HepG2 (cell line): ENCODE results near the gene PSMG1. TPM values are rescaled to one million over a fixed set of nuclear protein-coding genes. Genes with fewer than 3 reads are reported as not detected.

Experiments
- KLF6 ChIP-seq: IDR thresholded peaks from 2 replicates; pipeline ENCODE4 v1.8.0; 2016; ENCODE audit warnings: missing biosample characterization, missing genetic modification reagents
- MXD4 ChIP-seq: IDR thresholded peaks from 2 replicates; pipeline ENCODE4 v1.6.1; 2016; ENCODE audit warnings: mild to moderate bottlenecking, missing biosample characterization, missing genetic modification reagents
- NFIC ChIP-seq: IDR thresholded peaks from 2 replicates; pipeline ENCODE4 v1.6.1; 2012; ENCODE audit warnings: mild to moderate bottlenecking, low read length, inconsistent platforms
- POLR2A ChIP-seq, 2 experiments: IDR thresholded peaks; 2 replicates each; pipeline ENCODE4 v1.6.1; 2011; ENCODE audit warnings: low read depth in 2 of 2, low read length in 2 of 2, mild to moderate bottlenecking in 1 of 2, moderate library complexity in 1 of 2; ENCODE audit not compliant: insufficient read depth in 1 of 2
- PRDM10 ChIP-seq: sonication (generic); formaldehyde crosslinking; IDR thresholded peaks from 2 replicates; pipeline ENCODE4 v1.4.0; 2020; ENCODE audit warnings: low read depth, missing genetic modification reagents
- TOPORS ChIP-seq: sonication (generic); formaldehyde crosslinking; IDR thresholded peaks from 2 replicates; pipeline ENCODE4 v1.8.0; 2023; ENCODE audit warnings: mild to moderate bottlenecking, missing genetic modification reagents
- UBTF ChIP-seq: sonication (generic); formaldehyde crosslinking; IDR thresholded peaks from 2 replicates; pipeline ENCODE4 v1.4.0; 2020; ENCODE audit warnings: mild to moderate bottlenecking, missing genetic modification reagents
- ZEB1 ChIP-seq: IDR thresholded peaks from 2 replicates; pipeline ENCODE4 v1.6.1; 2012; ENCODE audit warnings: mild to moderate bottlenecking, low read depth, inconsistent platforms; ENCODE audit not compliant: insufficient replicate concordance
- ZFP82 ChIP-seq: sonication (generic); formaldehyde crosslinking; IDR thresholded peaks from 2 replicates; pipeline ENCODE4 v1.5.1; 2020; ENCODE audit warnings: mild to moderate bottlenecking, missing genetic modification reagents, borderline replicate concordance
- ZNF24 ChIP-seq: fragments of 450-650 bp; IDR thresholded peaks from 2 replicates; pipeline ENCODE4 v1.6.1; 2017; ENCODE audit warnings: antibody characterized with exemption, mild to moderate bottlenecking
- ZNF263 ChIP-seq: sonication (generic); formaldehyde crosslinking; IDR thresholded peaks from 2 replicates; pipeline ENCODE4 v1.4.0; 2020; ENCODE audit warnings: missing genetic modification reagents
- ZNF281 ChIP-seq: sonication (generic); formaldehyde crosslinking; IDR thresholded peaks from 2 replicates; pipeline ENCODE4 v1.4.0; 2020; ENCODE audit warnings: missing genetic modification reagents, borderline replicate concordance
- ZNF382 ChIP-seq: sonication (generic); formaldehyde crosslinking; IDR thresholded peaks from 2 replicates; pipeline ENCODE4 v1.5.0; 2020; ENCODE audit warnings: missing genetic modification reagents, mild to moderate bottlenecking, borderline replicate concordance
- ZNF432 ChIP-seq: sonication (generic); formaldehyde crosslinking; IDR thresholded peaks from 2 replicates; pipeline ENCODE4 v1.5.0; 2020; ENCODE audit warnings: missing genetic modification reagents, mild to moderate bottlenecking, borderline replicate concordance
- ZNF564 ChIP-seq: sonication (generic); formaldehyde crosslinking; IDR thresholded peaks from 2 replicates; pipeline ENCODE4 v1.8.1; 2023; ENCODE audit warnings: mild to moderate bottlenecking, missing genetic modification reagents
- ZNF567 ChIP-seq: sonication (generic); formaldehyde crosslinking; IDR thresholded peaks from 2 replicates; pipeline ENCODE4 v1.8.1; 2023; ENCODE audit warnings: mild to moderate bottlenecking, missing genetic modification reagents, borderline replicate concordance
- ZNF607 ChIP-seq: sonication (generic); formaldehyde crosslinking; IDR thresholded peaks from 2 replicates; pipeline ENCODE4 v1.5.1; 2020; ENCODE audit warnings: missing genetic modification reagents, mild to moderate bottlenecking, borderline replicate concordance
- ZNF710 ChIP-seq: sonication (generic); formaldehyde crosslinking; IDR thresholded peaks from 2 replicates; pipeline ENCODE4 v1.5.0; 2020; ENCODE audit warnings: mild to moderate bottlenecking, missing genetic modification reagents, borderline replicate concordance
- polyA plus RNA-seq, 8 experiments: library from polyadenylated mRNA; depleted of rRNA in 3 of 8; stranded (reverse) in 7 of 8; unstranded in 1 of 8; fragments of >200 nt; fragmentation: Illumina TruSeq in 4 of 8; extraction: Trizol in 4 of 8; gene quantifications; 2 replicates each; pipeline versions ENCODE4 v1.2.1 to v1.2.3, GENCODE V29; 2011 to 2016; ENCODE audit warnings: low read depth in 4 of 8, missing spikeins in 1 of 8, mixed read lengths in 1 of 8; ENCODE audit not compliant: insufficient read depth in 1 of 8
- total RNA-seq, 5 experiments: library from RNA; depleted of rRNA; stranded (reverse); fragments of >200 nt; fragmentation: Illumina TruSeq; extraction: Trizol; gene quantifications; 2 replicates each; pipeline ENCODE4 v1.2.3, GENCODE V29; 2016; ENCODE audit warnings: low read depth in 1 of 5

The PSMG1 gene
- total and polyA plus RNA-seq, 2 of the 13 experiments (the other 11 are each of a cell fraction or from before 2014, with no cell fraction given) = 63.6 to 173 TPM

- peak; percentile 73; the same call in 1 of the 2 replicates for TF ChIP-seq ZNF607 (CRISPR knock-in tag)
- peak; percentile 66; the same call in 1 of the 2 replicates for TF ChIP-seq ZNF281 (CRISPR knock-in tag)
- TF ChIP-seq ZNF24 = no peak
- TF ChIP-seq POLR2A (IDR thresholded peaks at IDR 0.05; ENCODE audit: insufficient read depth in 1 of 2, low read depth in 2 of 2, low read length in 2 of 2) = peak; percentile 90 to 97
- TF ChIP-seq ZNF567 (CRISPR knock-in tag) = no peak; the same call in 1 of the 2 replicates
- peak; percentile 97 for TF ChIP-seq MXD4 (CRISPR knock-in tag)
- peak; percentile 40; the same call in 1 of the 2 replicates for TF ChIP-seq ZNF710 (CRISPR knock-in tag)
- TF ChIP-seq UBTF (CRISPR knock-in tag) = peak; percentile 91
- TF ChIP-seq ZNF432 (CRISPR knock-in tag) = no peak
- TF ChIP-seq ZNF382 (CRISPR knock-in tag) = no peak
- peak; percentile 45; the same call in 1 of the 2 replicates for TF ChIP-seq KLF6 (CRISPR knock-in tag)
- TF ChIP-seq NFIC = no peak
- TF ChIP-seq PRDM10 = no peak; the same call in 1 of the 2 replicates
- TF ChIP-seq TOPORS (CRISPR knock-in tag) = no peak
- 0 out of 2 replicates have a peak, but pooled peaks have one; percentile 67 for TF ChIP-seq ZFP82 (CRISPR knock-in tag)
- peak; percentile 59 for TF ChIP-seq ZNF263
- TF ChIP-seq ZEB1 = no peak
- TF ChIP-seq ZNF564 (CRISPR knock-in tag) = peak; percentile 37; the same call in 1 of the 2 replicates
Measured at GRCh38 chr21:39183272-39184049, at the start of gene PSMG1 (continued).
